Measurements from ENCODE around the gene LMNTD1. TPM values are rescaled to one million over a fixed set of nuclear protein-coding genes. Genes with fewer than 3 reads are reported as not detected.
A peak's percentile ranks its signal among the peaks of the same experiment; 100 is the strongest.

The LMNTD1 gene
- polyA plus RNA-seq, 1 experiment, result 0.57 TPM

GRCh38 chr12:25436206-25437030, 116.7 kb downstream of the LMNTD1 start:
- Histone ChIP-seq H3K27ac (ENCODE audit: low read depth, low read length) (no peak overlapping the region), H3K4me3 (ENCODE audit: low read depth, low read length) (peak overlapping the region; percentile 32), H3K9me3 (ENCODE audit: control insufficient read depth, insufficient read depth, low read length) (no peaks in the 10 kb centered on the region), H3K27me3 (ENCODE audit: control insufficient read depth, insufficient read depth, low read length) (no peaks in the 10 kb centered on the region)
- DNase-seq (ENCODE audit: low read depth, low spot score), result peak; percentile 67
- POLR2A ChIA-PET, result interaction anchor here (1.4 kb wide), 1 partner anchor 522 kb away, joined by 6 read pairs; the partner anchor contains the start of gene RASSF8
- CTCF ChIA-PET, result interaction anchor here (0.6 to 2.7 kb wide), 59 partner anchors 10 to 683 kb away, joined by 3 to 20 read pairs (median 4); no protein-coding TSS in a partner anchor
- TF ChIP-seq CTCF (IDR thresholded peaks at IDR 0.05; ENCODE audit: low read depth, low read length), result peak; percentile 88

GRCh38 chr12:25435431-25435830, 117.7 kb downstream of the LMNTD1 start:
- no peak for DNase-seq (ENCODE audit: low read depth, low spot score)
- no peaks in the 10 kb centered on the region for H3K9me3 ChIP-seq (ENCODE audit: control insufficient read depth, insufficient read depth, low read length)
- ChIA-PET POLR2A (interaction anchor here (1.4 kb wide), 1 partner anchor 523 kb away, joined by 6 read pairs; the partner anchor contains the start of gene RASSF8), CTCF (interaction anchor here (0.6 to 2.7 kb wide), 26 partner anchors 11 to 684 kb away, joined by 3 to 20 read pairs (median 4); no protein-coding TSS in a partner anchor)
- H3K27ac ChIP-seq (ENCODE audit: low read depth, low read length), result no peak overlapping the region
- no peaks in the 10 kb centered on the region for H3K27me3 ChIP-seq (ENCODE audit: control insufficient read depth, insufficient read depth, low read length)
- no peak overlapping the region for H3K4me3 ChIP-seq (ENCODE audit: low read depth, low read length)
- TF ChIP-seq CTCF (IDR thresholded peaks at IDR 0.05; ENCODE audit: low read depth, low read length), result no peak

GRCh38 chr12:25434515-25434914, 118.6 kb downstream of the LMNTD1 start:
- H3K4me3 ChIP-seq (ENCODE audit: low read depth, low read length), result no peak overlapping the region
- POLR2A ChIA-PET, result interaction anchor here (1.2 kb wide), 1 partner anchor 47 kb away, joined by 3 read pairs; no protein-coding TSS in a partner anchor
- no peaks in the 10 kb centered on the region for H3K9me3 ChIP-seq (ENCODE audit: control insufficient read depth, insufficient read depth, low read length)
- CTCF ChIA-PET, result interaction anchor here (0.7 to 2.6 kb wide), 3 partner anchors 594 to 657 kb away, joined by 7 to 20 read pairs (median 8); no protein-coding TSS in a partner anchor
- H3K27ac ChIP-seq (ENCODE audit: low read depth, low read length), result no peak overlapping the region
- TF ChIP-seq CTCF (IDR thresholded peaks at IDR 0.05; ENCODE audit: low read depth, low read length), result no peak
- no peak for DNase-seq (ENCODE audit: low read depth, low spot score)
- no peaks in the 10 kb centered on the region for H3K27me3 ChIP-seq (ENCODE audit: control insufficient read depth, insufficient read depth, low read length)

- Histone ChIP-seq H3K27me3 (ENCODE audit: control insufficient read depth, insufficient read depth, low read length) (no peaks in the 10 kb centered on the region), H3K9me3 (ENCODE audit: control insufficient read depth, insufficient read depth, low read length) (no peaks in the 10 kb centered on the region), H3K4me3 (ENCODE audit: low read depth, low read length) (no peak overlapping the region), H3K27ac (ENCODE audit: low read depth, low read length) (no peak overlapping the region)
- DNase-seq (ENCODE audit: low read depth, low spot score), result no peak
- no peak for TF ChIP-seq CTCF (IDR thresholded peaks at IDR 0.05; ENCODE audit: low read depth, low read length)
- POLR2A ChIA-PET, result interaction anchor here (1.2 kb wide), 1 partner anchor 46 kb away, joined by 3 read pairs; no protein-coding TSS in a partner anchor
- CTCF ChIA-PET, result interaction anchor here (0.7 to 1.3 kb wide), 4 partner anchors 279 to 658 kb away, joined by 3 to 8 read pairs (median 6); no protein-coding TSS in a partner anchor
These were observed 119.3 kb downstream of the LMNTD1 start for GRCh38 chr12:25433581-25434325.
